ENCODE measurements around the gene CFL1.
A peak's percentile ranks its signal among the peaks of the same experiment; 100 is the strongest.

The CFL1 gene

GRCh38 chr11:65853246-65853979 lies 4.6 kb downstream of the CFL1 start:
- TF ChIP-seq FOXP2 (optimal IDR thresholded peaks at IDR 0.05; ENCODE audit: borderline replicate concordance, extremely low read depth, extremely low read length, insufficient read depth) (no peak), POLR2AphosphoS5 (IDR thresholded peaks at IDR 0.05; ENCODE audit: low read depth, low read length) (0 out of 2 replicates have a peak, but pooled peaks have one; percentile 25)

GRCh38 chr11:65852508-65853245 lies 5.3 kb downstream of the CFL1 start:
- TF ChIP-seq POLR2AphosphoS5 (IDR thresholded peaks at IDR 0.05; ENCODE audit: low read depth, low read length) (peak; percentile 45), TAF1 (IDR thresholded peaks at IDR 0.05; ENCODE audit: borderline replicate concordance, insufficient read depth, low read length) (no peak), REST (IDR thresholded peaks at IDR 0.05; ENCODE audit: insufficient read depth in 1 of 2, low read depth in 2 of 2, low read length in 2 of 2) (no peak), SIN3A (IDR thresholded peaks at IDR 0.05; ENCODE audit: borderline replicate concordance, insufficient read depth, low read length) (no peak)

- TF ChIP-seq POLR2AphosphoS5 (IDR thresholded peaks at IDR 0.05; ENCODE audit: low read depth, low read length) (peak; percentile 12; the same call in 1 of the 2 replicates), SIN3A (IDR thresholded peaks at IDR 0.05; ENCODE audit: borderline replicate concordance, insufficient read depth, low read length) (no peak)
Observed at GRCh38 chr11:65851811-65852507, 6.0 kb downstream of the CFL1 start.

- no peak for TF ChIP-seq FOXP2 (optimal IDR thresholded peaks at IDR 0.05; ENCODE audit: borderline replicate concordance, extremely low read depth, extremely low read length, insufficient read depth)
- peak; percentile 35; the same call in 1 of the 2 replicates for TF ChIP-seq POLR2AphosphoS5 (IDR thresholded peaks at IDR 0.05; ENCODE audit: low read depth, low read length)
Observed at GRCh38 chr11:65851083-65851579, 6.8 kb downstream of the CFL1 start.

GRCh38 chr11:65850217-65851082 lies 7.5 kb downstream of the CFL1 start:
- TF ChIP-seq FOXP2 (optimal IDR thresholded peaks at IDR 0.05; ENCODE audit: borderline replicate concordance, extremely low read depth, extremely low read length, insufficient read depth) (no peak), SIN3A (IDR thresholded peaks at IDR 0.05; ENCODE audit: borderline replicate concordance, insufficient read depth, low read length) (no peak), TAF1 (IDR thresholded peaks at IDR 0.05; ENCODE audit: borderline replicate concordance, insufficient read depth, low read length) (no peak), REST (IDR thresholded peaks at IDR 0.05; ENCODE audit: insufficient read depth in 1 of 2, low read depth in 2 of 2, low read length in 2 of 2) (no peak), POLR2AphosphoS5 (IDR thresholded peaks at IDR 0.05; ENCODE audit: low read depth, low read length) (no peak)

GRCh38 chr11:65849771-65850216 lies 8.2 kb downstream of the CFL1 start:
- TF ChIP-seq TAF1 (IDR thresholded peaks at IDR 0.05; ENCODE audit: borderline replicate concordance, insufficient read depth, low read length) = no peak
- no peak for TF ChIP-seq FOXP2 (optimal IDR thresholded peaks at IDR 0.05; ENCODE audit: borderline replicate concordance, extremely low read depth, extremely low read length, insufficient read depth)
- TF ChIP-seq REST (IDR thresholded peaks at IDR 0.05; ENCODE audit: insufficient read depth in 1 of 2, low read depth in 2 of 2, low read length in 2 of 2) = no peak
- no peak for TF ChIP-seq POLR2AphosphoS5 (IDR thresholded peaks at IDR 0.05; ENCODE audit: low read depth, low read length)
- no peak for TF ChIP-seq SIN3A (IDR thresholded peaks at IDR 0.05; ENCODE audit: borderline replicate concordance, insufficient read depth, low read length)

All from PFSK-1 (cell line).